Loucy (cell line): Measurements from ENCODE around the gene APOBEC4.

Source experiments
- EZH2phosphoT487 ChIP-seq: fragments of 200-600 bp; IDR thresholded peaks from 2 replicates; pipeline ENCODE4 v1.6.1; 2018; ENCODE audit warnings: antibody characterized with exemption, mild to moderate bottlenecking, moderate library complexity, borderline replicate concordance
- TF ChIP-seq, protein P1 (sequence below): fragments of 200-600 bp; sonication (generic); conservative IDR thresholded peaks from 2 replicates; pipeline ENCODE4 v1.5.1; 2014; ENCODE audit warnings: mild to moderate bottlenecking, antibody characterized with exemption, low read length

DNA sequence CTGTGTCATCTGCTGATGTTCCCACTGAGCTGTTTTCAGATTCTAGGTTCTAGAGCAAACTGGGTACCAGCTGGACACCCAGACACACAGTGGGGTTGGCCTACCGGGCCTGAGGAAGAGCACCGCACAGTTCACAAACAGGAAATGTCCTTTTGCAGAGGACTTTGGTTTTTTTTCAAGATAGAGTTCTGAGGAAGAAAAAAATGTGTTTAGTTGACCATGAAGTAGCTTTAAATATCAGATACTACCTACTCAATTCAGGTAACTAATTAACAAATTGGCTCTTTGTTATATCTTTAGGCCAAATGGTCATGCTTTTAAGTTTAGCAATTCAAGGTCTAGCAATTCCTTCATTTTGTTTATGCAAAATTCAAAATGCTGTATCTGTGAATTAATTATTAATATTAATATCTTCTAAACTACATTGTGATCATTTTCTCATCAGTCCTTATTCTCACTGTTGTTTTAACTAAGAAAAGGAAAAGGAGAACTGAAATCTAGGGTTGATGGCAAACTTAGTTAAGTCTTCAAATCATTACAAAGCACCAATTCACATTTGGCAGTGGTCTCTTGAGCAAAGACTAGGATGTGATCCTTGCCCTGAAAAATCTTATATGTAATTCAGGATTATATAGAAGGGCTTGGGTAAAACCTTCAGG, 45.7 kb downstream of the APOBEC4 start:
- TF ChIP-seq, protein P1, sequence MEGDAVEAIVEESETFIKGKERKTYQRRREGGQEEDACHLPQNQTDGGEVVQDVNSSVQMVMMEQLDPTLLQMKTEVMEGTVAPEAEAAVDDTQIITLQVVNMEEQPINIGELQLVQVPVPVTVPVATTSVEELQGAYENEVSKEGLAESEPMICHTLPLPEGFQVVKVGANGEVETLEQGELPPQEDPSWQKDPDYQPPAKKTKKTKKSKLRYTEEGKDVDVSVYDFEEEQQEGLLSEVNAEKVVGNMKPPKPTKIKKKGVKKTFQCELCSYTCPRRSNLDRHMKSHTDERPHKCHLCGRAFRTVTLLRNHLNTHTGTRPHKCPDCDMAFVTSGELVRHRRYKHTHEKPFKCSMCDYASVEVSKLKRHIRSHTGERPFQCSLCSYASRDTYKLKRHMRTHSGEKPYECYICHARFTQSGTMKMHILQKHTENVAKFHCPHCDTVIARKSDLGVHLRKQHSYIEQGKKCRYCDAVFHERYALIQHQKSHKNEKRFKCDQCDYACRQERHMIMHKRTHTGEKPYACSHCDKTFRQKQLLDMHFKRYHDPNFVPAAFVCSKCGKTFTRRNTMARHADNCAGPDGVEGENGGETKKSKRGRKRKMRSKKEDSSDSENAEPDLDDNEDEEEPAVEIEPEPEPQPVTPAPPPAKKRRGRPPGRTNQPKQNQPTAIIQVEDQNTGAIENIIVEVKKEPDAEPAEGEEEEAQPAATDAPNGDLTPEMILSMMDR: no peak
- TF ChIP-seq EZH2phosphoT487: no peak
